HEK293 (cell line): ENCODE results near the gene GLIS1.

Source experiments
- CTCF ChIA-PET: fragments of 350-600 bp; formaldehyde crosslinking; extraction: SDS; loops from one replicate; lab custom pipeline; 2021; ENCODE audit warnings: antibody characterized with exemption; lab: Yijun Ruan, JAX
- POLR2A ChIA-PET: fragments of 300-600 bp; formaldehyde crosslinking; extraction: SDS; loops from one replicate; lab custom pipeline; 2020; ENCODE audit warnings: antibody characterized with exemption, inconsistent platforms; lab: Yijun Ruan, JAX
- H3K27ac ChIP-seq: fragments of 200-500 bp; sonication (Bioruptor generic); 2 replicates; pipeline ENCODE4 v1.5.1; 2014; ENCODE audit warnings: low read depth, low read length, control low read depth, inconsistent platforms; ENCODE audit errors: extremely low read depth
- H3K36me3 ChIP-seq, 2 experiments: fragments of 200-500 bp in 1 of 2; sonication (Bioruptor generic) in 1 of 2; 1 replicate in 1 of 2; 2 replicates in 1 of 2; pipeline ENCODE4 v1.5.1; 2014 to 2017; ENCODE audit warnings: inconsistent platforms in 2 of 2, low read length in 2 of 2; ENCODE audit not compliant: control insufficient read depth in 2 of 2, insufficient read depth in 1 of 2
- H3K4me1 ChIP-seq: fragments of 200-500 bp; sonication (Bioruptor generic); 2 replicates; pipeline ENCODE4 v1.5.1; 2014; ENCODE audit warnings: mild to moderate bottlenecking, low read length, inconsistent platforms; ENCODE audit not compliant: control insufficient read depth, insufficient read depth
- H3K4me3 ChIP-seq: 2 replicates; pipeline ENCODE4 v1.5.1; 2011; ENCODE audit warnings: low read depth, mild to moderate bottlenecking, control low read depth, low read length, moderate library complexity
- H3K9me3 ChIP-seq: fragments of 200-500 bp; sonication (Bioruptor generic); 2 replicates; pipeline ENCODE4 v1.5.1; 2014; ENCODE audit warnings: low read depth, low read length, inconsistent platforms; ENCODE audit not compliant: control insufficient read depth, insufficient read depth
- BCL11B ChIP-seq: fragments of 450-650 bp; formaldehyde crosslinking; IDR thresholded peaks from 2 replicates; pipeline ENCODE4 v1.5.1; 2016; ENCODE audit warnings: low read depth, missing biosample characterization, missing genetic modification characterization
- HOXD13 ChIP-seq: sonication (generic); formaldehyde crosslinking; IDR thresholded peaks from 2 replicates; pipeline ENCODE4 v1.8.0; 2022; ENCODE audit warnings: missing genetic modification reagents, borderline replicate concordance
- IKZF3 ChIP-seq: fragments of 450-650 bp; IDR thresholded peaks from 2 replicates; pipeline ENCODE4 v1.5.0; 2018; ENCODE audit warnings: missing biosample characterization, mild to moderate bottlenecking, missing genetic modification characterization, moderate library complexity
- KLF7 ChIP-seq: fragments of 450-650 bp; formaldehyde crosslinking; IDR thresholded peaks from 2 replicates; pipeline ENCODE4 v1.5.1; 2016; ENCODE audit warnings: missing biosample characterization, missing genetic modification characterization, borderline replicate concordance
- KLF9 ChIP-seq: fragments of 450-650 bp; formaldehyde crosslinking; IDR thresholded peaks from 2 replicates; pipeline ENCODE4 v1.5.1; 2016; ENCODE audit warnings: missing biosample characterization, missing genetic modification characterization, low read depth
- MZF1 ChIP-seq: fragments of 450-650 bp; formaldehyde crosslinking; IDR thresholded peaks from 2 replicates; pipeline ENCODE4 v1.5.1; 2017; ENCODE audit warnings: missing biosample characterization, missing genetic modification characterization, borderline replicate concordance
- PRDM6 ChIP-seq: fragments of 450-650 bp; formaldehyde crosslinking; IDR thresholded peaks from 2 replicates; pipeline ENCODE4 v1.5.1; 2017; ENCODE audit warnings: missing biosample characterization, missing genetic modification characterization
- WT1 ChIP-seq: fragments of 450-650 bp; formaldehyde crosslinking; IDR thresholded peaks from 2 replicates; pipeline ENCODE4 v1.5.1; 2016; ENCODE audit warnings: missing biosample characterization, missing genetic modification characterization
- ZBTB20 ChIP-seq: fragments of 450-650 bp; formaldehyde crosslinking; IDR thresholded peaks from 2 replicates; pipeline ENCODE4 v1.5.1; 2016; ENCODE audit warnings: missing biosample characterization, missing genetic modification characterization
- ZFP69B ChIP-seq: fragments of 450-650 bp; formaldehyde crosslinking; IDR thresholded peaks from 2 replicates; pipeline ENCODE4 v1.5.1; 2016; ENCODE audit warnings: missing biosample characterization, missing genetic modification characterization
- ZNF138 ChIP-seq: fragments of 450-650 bp; formaldehyde crosslinking; IDR thresholded peaks from 2 replicates; pipeline ENCODE4 v1.5.1; 2016; ENCODE audit warnings: missing biosample characterization, missing genetic modification characterization, borderline replicate concordance
- ZNF449 ChIP-seq: fragments of 450-650 bp; formaldehyde crosslinking; IDR thresholded peaks from 2 replicates; pipeline ENCODE4 v1.5.1; 2017; ENCODE audit warnings: missing biosample characterization, mild to moderate bottlenecking, missing genetic modification characterization, moderate library complexity
- ZNF510 ChIP-seq: fragments of 450-650 bp; formaldehyde crosslinking; IDR thresholded peaks from 2 replicates; pipeline ENCODE4 v1.5.1; 2018; ENCODE audit warnings: mild to moderate bottlenecking, missing genetic modification characterization, missing biosample characterization; ENCODE audit not compliant: insufficient replicate concordance
- ZNF658 ChIP-seq: fragments of 450-650 bp; formaldehyde crosslinking; IDR thresholded peaks from 2 replicates; pipeline ENCODE4; 2016; ENCODE audit warnings: missing biosample characterization, missing genetic modification characterization
- ZXDB ChIP-seq: fragments of 450-650 bp; formaldehyde crosslinking; IDR thresholded peaks from 2 replicates; pipeline ENCODE4 v1.5.1; 2016; ENCODE audit warnings: missing biosample characterization, missing genetic modification characterization
- TF ChIP-seq, protein P1 (sequence below): fragments of 450-650 bp; formaldehyde crosslinking; IDR thresholded peaks from 2 replicates; pipeline ENCODE4; 2016; ENCODE audit warnings: missing biosample characterization, missing genetic modification characterization
- TF ChIP-seq, protein P2 (sequence below): fragments of 450-650 bp; formaldehyde crosslinking; IDR thresholded peaks from 2 replicates; pipeline ENCODE4 v1.5.1; 2017; ENCODE audit warnings: missing biosample characterization, missing genetic modification characterization

GLIS1 gene

GRCh38 chr1:53731779-53732305 lies 7.1 kb downstream of the GLIS1 start (continued):
- TF ChIP-seq, protein P1, sequence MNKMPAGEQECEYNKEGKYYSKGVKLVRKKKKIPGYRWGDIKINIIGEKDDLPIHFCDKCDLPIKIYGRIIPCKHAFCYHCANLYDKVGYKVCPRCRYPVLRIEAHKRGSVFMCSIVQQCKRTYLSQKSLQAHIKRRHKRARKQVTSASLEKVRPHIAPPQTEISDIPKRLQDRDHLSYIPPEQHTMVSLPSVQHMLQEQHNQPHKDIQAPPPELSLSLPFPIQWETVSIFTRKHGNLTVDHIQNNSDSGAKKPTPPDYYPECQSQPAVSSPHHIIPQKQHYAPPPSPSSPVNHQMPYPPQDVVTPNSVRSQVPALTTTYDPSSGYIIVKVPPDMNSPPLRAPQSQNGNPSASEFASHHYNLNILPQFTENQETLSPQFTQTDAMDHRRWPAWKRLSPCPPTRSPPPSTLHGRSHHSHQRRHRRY (tag by site-specific recombination) = no peak
- TF ChIP-seq ZNF138 (tag by site-specific recombination) (no peak), ZNF658 (tag by site-specific recombination) (no peak), HOXD13 (CRISPR knock-in tag) (no peak), BCL11B (tag by site-specific recombination) (no peak)
- TF ChIP-seq, all 188 proteins: peak for 3

GRCh38 chr1:53731043-53731600 lies 7.8 kb downstream of the GLIS1 start:
- Histone ChIP-seq H3K9me3 (no peaks in the 10 kb centered on the region), H3K36me3 (no peaks in the 10 kb centered on the region), H3K27ac (no peak overlapping the region), H3K4me1 (peaks cover 26% of the 10 kb centered on the region), H3K4me3 (no peak overlapping the region)
- ChIA-PET POLR2A (no interaction called here), CTCF (interaction anchor here (1.4 kb wide), 1 partner anchor 15 kb away, joined by 5 read pairs; no protein-coding TSS in a partner anchor)
- TF ChIP-seq IKZF3 (0 out of 2 replicates have a peak, but pooled peaks have one; percentile 22), ZNF658 (tag by site-specific recombination) (no peak)

GRCh38 chr1:53730224-53730865 lies 8.6 kb downstream of the GLIS1 start:
- ChIA-PET CTCF (interaction anchor here (0.8 to 1.4 kb wide), 2 partner anchors 14 to 48 kb away, joined by 3 to 5 read pairs; no protein-coding TSS in a partner anchor), POLR2A (no interaction called here)
- Histone ChIP-seq H3K36me3 (no peaks in the 10 kb centered on the region), H3K4me1 (peaks cover 26% of the 10 kb centered on the region), H3K9me3 (no peaks in the 10 kb centered on the region), H3K27ac (no peak overlapping the region), H3K4me3 (no peak overlapping the region)
- TF ChIP-seq ZBTB20 (0 out of 2 replicates have a peak, but pooled peaks have one; percentile 9), PRDM6 (0 out of 2 replicates have a peak, but pooled peaks have one; percentile 17), BCL11B (tag by site-specific recombination) (no peak)

- Histone ChIP-seq H3K4me1 (peaks cover 19% of the 10 kb centered on the region), H3K36me3 (no peaks in the 10 kb centered on the region), H3K27ac (no peak overlapping the region), H3K4me3 (no peak overlapping the region), H3K9me3 (no peaks in the 10 kb centered on the region)
- ChIA-PET CTCF (interaction anchor here (0.8 to 1.4 kb wide), 2 partner anchors 14 to 47 kb away, joined by 3 to 5 read pairs; no protein-coding TSS in a partner anchor), POLR2A (no interaction called here)
- 0 out of 2 replicates have a peak, but pooled peaks have one; percentile 16 for TF ChIP-seq ZNF449 (tag by site-specific recombination)
- TF ChIP-seq KLF7 = no peak
- TF ChIP-seq WT1 (tag by site-specific recombination) = peak; percentile 97
- peak; percentile 10; the same call in 1 of the 2 replicates for TF ChIP-seq ZBTB20
- TF ChIP-seq, protein P2, sequence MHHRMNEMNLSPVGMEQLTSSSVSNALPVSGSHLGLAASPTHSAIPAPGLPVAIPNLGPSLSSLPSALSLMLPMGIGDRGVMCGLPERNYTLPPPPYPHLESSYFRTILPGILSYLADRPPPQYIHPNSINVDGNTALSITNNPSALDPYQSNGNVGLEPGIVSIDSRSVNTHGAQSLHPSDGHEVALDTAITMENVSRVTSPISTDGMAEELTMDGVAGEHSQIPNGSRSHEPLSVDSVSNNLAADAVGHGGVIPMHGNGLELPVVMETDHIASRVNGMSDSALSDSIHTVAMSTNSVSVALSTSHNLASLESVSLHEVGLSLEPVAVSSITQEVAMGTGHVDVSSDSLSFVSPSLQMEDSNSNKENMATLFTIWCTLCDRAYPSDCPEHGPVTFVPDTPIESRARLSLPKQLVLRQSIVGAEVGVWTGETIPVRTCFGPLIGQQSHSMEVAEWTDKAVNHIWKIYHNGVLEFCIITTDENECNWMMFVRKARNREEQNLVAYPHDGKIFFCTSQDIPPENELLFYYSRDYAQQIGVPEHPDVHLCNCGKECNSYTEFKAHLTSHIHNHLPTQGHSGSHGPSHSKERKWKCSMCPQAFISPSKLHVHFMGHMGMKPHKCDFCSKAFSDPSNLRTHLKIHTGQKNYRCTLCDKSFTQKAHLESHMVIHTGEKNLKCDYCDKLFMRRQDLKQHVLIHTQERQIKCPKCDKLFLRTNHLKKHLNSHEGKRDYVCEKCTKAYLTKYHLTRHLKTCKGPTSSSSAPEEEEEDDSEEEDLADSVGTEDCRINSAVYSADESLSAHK (tag by site-specific recombination) = peak; percentile 85
- no peak for TF ChIP-seq KLF9 (tag by site-specific recombination)
- peak; percentile 79; the same call in 1 of the 2 replicates for TF ChIP-seq MZF1
- no peak for TF ChIP-seq ZNF510
- TF ChIP-seq ZXDB (tag by site-specific recombination) = no peak
- TF ChIP-seq ZFP69B (tag by site-specific recombination) = peak; percentile 65; the same call in 1 of the 2 replicates
Observed at GRCh38 chr1:53729456-53730223, 9.3 kb downstream of the GLIS1 start.
